ENCODE data around the gene CTNNAL1. TPM values are rescaled to one million over a fixed set of nuclear protein-coding genes. Genes with fewer than 3 reads are reported as not detected.
A peak's percentile ranks its signal among the peaks of the same experiment; 100 is the strongest.

Gene CTNNAL1
- total RNA-seq, 4 donors from 2014 or later, result 4.4 to 40.4 (median 6.2) TPM

- DNase-seq, result no peak
- Histone ChIP-seq H3K9me3 (no peaks in the 10 kb centered on the region), H3K27ac (no peak overlapping the region)
Observed at GRCh38 chr9:108953983-108954574, 59.2 kb downstream of the CTNNAL1 start.

GRCh38 chr9:108951578-108951977 is 61.7 kb downstream of the CTNNAL1 start:
- Histone ChIP-seq H3K27me3 (no peaks in the 10 kb centered on the region), H3K36me3 (no peaks in the 10 kb centered on the region), H3K4me3 (no peak overlapping the region), H3K27ac (no peak overlapping the region), H3K4me1 (no peaks in the 10 kb centered on the region), H3K9me3 (no peaks in the 10 kb centered on the region)
- no peak for DNase-seq
- no peak for TF ChIP-seq POLR2A (IDR thresholded peaks at IDR 0.05)
- TF ChIP-seq CTCF (IDR thresholded peaks at IDR 0.05), result no peak

More at GRCh38 chr9:108953983-108954574, 59.2 kb downstream of the CTNNAL1 start:
- no peak overlapping the region for H3K4me3 ChIP-seq
- H3K36me3 ChIP-seq, result no peaks in the 10 kb centered on the region
- TF ChIP-seq CTCF (IDR thresholded peaks at IDR 0.05), result peak; percentile 34 to 75 (median 63)
- no peak for TF ChIP-seq POLR2A (IDR thresholded peaks at IDR 0.05)
- no peaks in the 10 kb centered on the region for H3K27me3 ChIP-seq
- H3K4me1 ChIP-seq, result no peaks in the 10 kb centered on the region

- Histone ChIP-seq H3K27ac (no peak overlapping the region), H3K27me3 (no peaks in the 10 kb centered on the region), H3K36me3 (no peaks in the 10 kb centered on the region), H3K4me3 (no peak overlapping the region), H3K4me1 (no peaks in the 10 kb centered on the region), H3K9me3 (no peaks in the 10 kb centered on the region)
- DNase-seq, result no peak
- TF ChIP-seq POLR2A (IDR thresholded peaks at IDR 0.05) (no peak), CTCF (IDR thresholded peaks at IDR 0.05) (no peak)
Observed at GRCh38 chr9:108950168-108950567, 63.1 kb downstream of the CTNNAL1 start.

GRCh38 chr9:108939975-108940374 is 73.3 kb downstream of the CTNNAL1 start:
- peaks cover 0 to 15% (median 0%) of the 10 kb centered on the region in 3 donors for H3K36me3 ChIP-seq
- DNase-seq, result no peak
- no peak for TF ChIP-seq POLR2A (IDR thresholded peaks at IDR 0.05)
- no peak for TF ChIP-seq CTCF (IDR thresholded peaks at IDR 0.05)

GRCh38 chr9:108937561-108938305 is 75.6 kb downstream of the CTNNAL1 start:
- Histone ChIP-seq H3K9me3 (no peaks in the 10 kb centered on the region), H3K4me1 (peaks cover 0 to 14% (median 1%) of the 10 kb centered on the region in 4 donors), H3K27me3 (no peaks in the 10 kb centered on the region), H3K27ac (no peak overlapping the region), H3K36me3 (peaks cover 0 to 15% (median 0%) of the 10 kb centered on the region in 3 donors), H3K4me3 (no peak overlapping the region)
- TF ChIP-seq CTCF (IDR thresholded peaks at IDR 0.05) (no peak), POLR2A (IDR thresholded peaks at IDR 0.05) (no peak)
- no peak for DNase-seq

More at GRCh38 chr9:108939975-108940374, 73.3 kb downstream of the CTNNAL1 start:
- no peaks in the 10 kb centered on the region for H3K27me3 ChIP-seq
- H3K4me3 ChIP-seq, result no peak overlapping the region
- H3K27ac ChIP-seq, result no peak overlapping the region
- no peaks in the 10 kb centered on the region for H3K9me3 ChIP-seq
- H3K4me1 ChIP-seq, result peaks cover 0 to 5% (median 0%) of the 10 kb centered on the region in 4 donors
